GM12878 (cell line): Measurements from ENCODE around the gene ACTL8. TPM values are rescaled to one million over a fixed set of nuclear protein-coding genes. Genes with fewer than 3 reads are reported as not detected.
A peak's percentile ranks its signal among the peaks of the same experiment; 100 is the strongest.

ENCODE experiments used
- ATAC-seq: fragments of 200-7000 bp; cut with Tn5 transposase; 3 replicates; pipeline ENCODE4 v1.9.1; 2020; ENCODE audit warnings: mild to moderate bottlenecking, moderate library complexity
- BruUV-seq: library from RNA; stranded (reverse); fragments of 400-500 nt; replicated peaks from 2 replicates; lab custom pipeline; 2021; lab: Mats Ljungman, UMichigan
- CTCF ChIA-PET: fragments of 300-600 bp; sonication (Branson Sonifier 250); formaldehyde crosslinking; extraction: SDS; loops from one replicate; lab custom pipeline; 2021; ENCODE audit warnings: inconsistent platforms; lab: Yijun Ruan, JAX
- POLR2A ChIA-PET: fragments of 350-600 bp; formaldehyde crosslinking; extraction: SDS; loops from one replicate; lab custom pipeline; 2021; ENCODE audit warnings: inconsistent platforms; lab: Charles Lee
- RAD21 ChIA-PET: fragments of 300-600 bp; sonication (Branson Sonifier 250); formaldehyde crosslinking; loops from one replicate; lab custom pipeline; 2023; ENCODE audit warnings: antibody characterized with exemption; ENCODE audit not compliant: unreplicated experiment; lab: Charles Lee
- SMC1A ChIA-PET: fragments of 300-600 bp; sonication (Branson Sonifier 250); formaldehyde crosslinking; loops from one replicate; lab custom pipeline; 2023; ENCODE audit not compliant: unreplicated experiment, uncharacterized antibody; lab: Charles Lee
- DNase-seq: peaks from one replicate; pipeline ENCODE4 v3.0.0-alpha.2; 2011; ENCODE audit warnings: low read depth, low spot score
- FAIRE-seq: peaks from 3 replicates; lab custom pipeline; 2011; peaks lifted over from hg19 to GRCh38; lab: Jason Lieb, UNC
- H2AFZ ChIP-seq: 2 replicates; pipeline ENCODE4 v1.6.0; 2011; ENCODE audit warnings: low read depth, low read length, control low read depth; ENCODE audit not compliant: control insufficient read depth
- H3K27ac ChIP-seq: 2 replicates; pipeline ENCODE4 v1.5.1; 2011; ENCODE audit warnings: control low read depth; ENCODE audit not compliant: control insufficient read depth, insufficient read depth
- H3K27me3 ChIP-seq, 2 experiments: replicated peaks in 1 of 2; 2 replicates each; pipeline versions ENCODE4 v1.6.0 to v1.6.1; 2011; ENCODE audit warnings: low read length in 1 of 2; ENCODE audit not compliant: control insufficient read depth in 2 of 2, insufficient read depth in 2 of 2
- H3K36me3 ChIP-seq, 2 experiments: 2 replicates each; pipeline ENCODE4 v1.5.1; 2011; ENCODE audit warnings: low read length in 1 of 2; ENCODE audit not compliant: control insufficient read depth in 2 of 2, insufficient read depth in 2 of 2
- H3K4me1 ChIP-seq: 2 replicates; pipeline ENCODE4 v1.6.1; 2011; ENCODE audit warnings: mild to moderate bottlenecking, low read length, moderate library complexity, mixed read lengths; ENCODE audit not compliant: control insufficient read depth, insufficient read depth
- H3K4me2 ChIP-seq: 2 replicates; pipeline ENCODE4 v1.6.0; 2011; ENCODE audit warnings: control low read depth; ENCODE audit not compliant: control insufficient read depth, insufficient read depth
- H3K4me3 ChIP-seq: fragments of 200-600 bp; sonication (generic); 2 replicates; pipeline ENCODE4 v1.5.1; 2016
- H3K79me2 ChIP-seq: 2 replicates; pipeline ENCODE4 v1.6.0; 2011; ENCODE audit warnings: low read length; ENCODE audit not compliant: control insufficient read depth, insufficient read depth
- H3K9ac ChIP-seq: 2 replicates; pipeline ENCODE4 v1.8.0; 2011; ENCODE audit warnings: low read length, control low read depth, mixed read lengths; ENCODE audit not compliant: control insufficient read depth, insufficient read depth
- H3K9me3 ChIP-seq: replicated peaks from 3 replicates; pipeline ENCODE4 v1.5.1; 2011; ENCODE audit warnings: mild to moderate bottlenecking, low read length; ENCODE audit not compliant: control insufficient read depth, insufficient read depth
- H4K20me1 ChIP-seq: 2 replicates; pipeline ENCODE4 v1.6.0; 2011; ENCODE audit not compliant: control insufficient read depth, insufficient read depth
- ATF7 ChIP-seq: fragments of 450-650 bp; IDR thresholded peaks from 2 replicates; pipeline ENCODE4 v1.6.1; 2016; ENCODE audit warnings: low read depth, mild to moderate bottlenecking
- BHLHE40 ChIP-seq, 2 experiments: fragments of 450-650 bp in 1 of 2; IDR thresholded peaks; 2 replicates each; pipeline ENCODE4 v1.6.1; 2011 to 2017; ENCODE audit warnings: low read depth in 2 of 2, borderline replicate concordance in 1 of 2, improper control_type of control experiment in 1 of 2, low read length in 1 of 2, mild to moderate bottlenecking in 1 of 2
- BRCA1 ChIP-seq: IDR thresholded peaks from 2 replicates; pipeline ENCODE4 v1.6.1; 2011; ENCODE audit warnings: low read depth, low read length, improper control_type of control experiment
- CEBPB ChIP-seq, 2 experiments: fragments of 150-350 bp in 1 of 2; IDR thresholded peaks; 2 replicates each; pipeline ENCODE4 v1.6.1; 2012 to 2014; ENCODE audit warnings: low read depth in 2 of 2, low read length in 2 of 2, borderline replicate concordance in 1 of 2, inconsistent platforms in 1 of 2
- E4F1 ChIP-seq: fragments of 450-650 bp; IDR thresholded peaks from 2 replicates; pipeline ENCODE4 v1.6.1; 2018; ENCODE audit warnings: borderline replicate concordance, mild to moderate bottlenecking; ENCODE audit not compliant: partially characterized antibody
- ETV6 ChIP-seq, 2 experiments: fragments of 450-650 bp in 1 of 2; IDR thresholded peaks in 1 of 2; conservative IDR thresholded peaks in 1 of 2; 2 replicates each; pipeline ENCODE4 v1.6.1; 2014; ENCODE audit warnings: antibody characterized with exemption in 1 of 2, borderline replicate concordance in 1 of 2, low read depth in 1 of 2, mild to moderate bottlenecking in 1 of 2, moderate library complexity in 1 of 2
- EZH2 ChIP-seq: IDR thresholded peaks from 2 replicates; pipeline ENCODE4 v1.6.1; 2012; ENCODE audit warnings: low read depth, mild to moderate bottlenecking, control low read depth, inconsistent platforms, low read length, borderline replicate concordance; ENCODE audit not compliant: control insufficient read depth
- NFYB ChIP-seq: IDR thresholded peaks from 2 replicates; pipeline ENCODE4 v1.6.1; 2011; ENCODE audit warnings: low read depth, mild to moderate bottlenecking, low read length, improper control_type of control experiment, moderate library complexity; ENCODE audit not compliant: insufficient read depth
- PAX5 ChIP-seq: IDR thresholded peaks from 2 replicates; pipeline ENCODE4 v1.6.1; 2011; ENCODE audit warnings: low read depth, low read length, borderline replicate concordance
- RELA ChIP-seq: fragments of 450-650 bp; IDR thresholded peaks from 2 replicates; pipeline ENCODE4 v1.8.0; 2014; ENCODE audit warnings: borderline replicate concordance; ENCODE audit not compliant: partially characterized antibody
- SKIL ChIP-seq: fragments of 450-650 bp; IDR thresholded peaks from 2 replicates; pipeline ENCODE4 v1.6.1; 2017; ENCODE audit warnings: mild to moderate bottlenecking, low read depth, inconsistent platforms; ENCODE audit not compliant: poor library complexity, severe bottlenecking
- SMAD5 ChIP-seq: IDR thresholded peaks from 2 replicates; pipeline ENCODE4 v1.6.1; 2016; ENCODE audit warnings: antibody characterized with exemption, low read depth
- SUZ12 ChIP-seq: fragments of 200-600 bp; sonication (generic); IDR thresholded peaks from one replicate; pipeline ENCODE4 v1.6.1; 2018; ENCODE audit warnings: antibody characterized with exemption, mild to moderate bottlenecking; ENCODE audit not compliant: unreplicated experiment
- ZNF217 ChIP-seq: fragments of 450-650 bp; IDR thresholded peaks from 2 replicates; pipeline ENCODE4 v1.6.1; 2017; ENCODE audit warnings: antibody characterized with exemption, mild to moderate bottlenecking
- WGBS: methylation state at CpG from one replicate; pipeline ENCODE4 v1.1.6; 2016; ENCODE audit warnings: low lambda C conversion rate; ENCODE audit not compliant: insufficient replicate concordance, insufficient coverage; ENCODE audit errors: missing lambda C conversion rate; 5-methylcytosine and 5-hydroxymethylcytosine counted together
- in situ Hi-C: fragments of 300-500 bp; cut with MboI; formaldehyde crosslinking; loops from 9 replicates; pipeline ENCODE4 v1.14.3; 2018; ENCODE audit warnings: mixed read lengths
- intact Hi-C: fragments of 100-400 bp; cut with micrococcal nuclease; formaldehyde crosslinking; loops from one replicate; pipeline ENCODE4 v1.14.2; 2022; ENCODE audit not compliant: unreplicated experiment
- polyA plus RNA-seq, 11 experiments: library from polyadenylated mRNA; depleted of rRNA in 4 of 11; unstranded in 6 of 11; stranded (reverse) in 5 of 11; fragments of >200 nt; fragmentation: Nextera tagmentation in 4 of 11; fragmentation: Illumina TruSeq in 1 of 11; extraction: Ambion mirVana in 4 of 11; extraction: Trizol in 1 of 11; gene quantifications; 1 replicate in 1 of 11; 2 replicates in 10 of 11; pipeline versions ENCODE4 v1.2.1 to v1.2.3, GENCODE V29; 2011 to 2016; ENCODE audit warnings: inconsistent platforms in 2 of 11, missing spikeins in 2 of 11, low read depth in 1 of 11
- total RNA-seq, 4 experiments: library from RNA; depleted of rRNA in 3 of 4; stranded (reverse); fragments of >200 nt in 3 of 4; fragmentation: Illumina TruSeq in 1 of 4; extraction: Trizol in 1 of 4; gene quantifications; 2 replicates each; pipeline versions ENCODE4 v1.2.1 to v1.2.3, GENCODE V29; 2013 to 2021

Gene ACTL8
- total and polyA plus RNA-seq, 10 of the 15 experiments (the other 5 are each of a cell fraction or from before 2014, with no cell fraction given) = 0.05 to 0.27 TPM; not detected in 8

GRCh38 chr1:17759114-17759513 lies 4.0 kb downstream of the ACTL8 start (continued):
- TF ChIP-seq BHLHE40 (IDR thresholded peaks at IDR 0.05; ENCODE audit: borderline replicate concordance in 1 of 2, low read depth in 2 of 2, low read length in 1 of 2) (peak; percentile 17 to 56; a peak in 1 of 4 replicates), CEBPB (IDR thresholded peaks at IDR 0.05; ENCODE audit: borderline replicate concordance in 1 of 2, low read depth in 2 of 2, low read length in 2 of 2) (no peak), ZNF217 (no peak), ATF7 (no peak), PAX5 (no peak)

GRCh38 chr1:17762313-17762712 lies 7.2 kb downstream of the ACTL8 start:
- H3K4me2 ChIP-seq = no peak overlapping the region
- no peaks in the 10 kb centered on the region for H3K36me3 ChIP-seq
- H3K9ac ChIP-seq = no peak overlapping the region
- no peaks in the 10 kb centered on the region for H3K4me1 ChIP-seq
- H3K79me2 ChIP-seq = no peaks in the 10 kb centered on the region
- SMC1A ChIA-PET = no interaction called here
- intact Hi-C loops = no loop called here
- H3K27ac ChIP-seq = no peak overlapping the region
- no peaks in the 10 kb centered on the region; a peak in 1 of 4 replicates for H3K27me3 ChIP-seq
- RAD21 ChIA-PET = no interaction called here
- no peak for ATAC-seq
- TF ChIP-seq SMAD5 = no peak
- TF ChIP-seq BRCA1 = no peak
- no peak for TF ChIP-seq E4F1
- no peak for TF ChIP-seq SKIL
- no peak for TF ChIP-seq NFYB
- no peak for TF ChIP-seq CEBPB (IDR thresholded peaks at IDR 0.05; ENCODE audit: borderline replicate concordance in 1 of 2, low read depth in 2 of 2, low read length in 2 of 2)
- TF ChIP-seq EZH2 = no peak
- TF ChIP-seq SUZ12 = no peak
- no peak for TF ChIP-seq RELA
- TF ChIP-seq BHLHE40 (IDR thresholded peaks at IDR 0.05; ENCODE audit: borderline replicate concordance in 1 of 2, low read depth in 2 of 2, low read length in 1 of 2) = no peak
- no peak for TF ChIP-seq ETV6 (conservative IDR thresholded peaks at IDR 0.05 in 1 of 2, IDR thresholded peaks at IDR 0.05 in 1 of 2; ENCODE audit: borderline replicate concordance in 1 of 2, low read depth in 1 of 2)
- TF ChIP-seq, all 136 proteins: peak for 0
- WGBS = 24% methylated on average over 11 of the region's 11 CpGs
- H2AFZ ChIP-seq = no peak overlapping the region
- H3K4me3 ChIP-seq = no peak overlapping the region
- POLR2A ChIA-PET = no interaction called here
- H4K20me1 ChIP-seq = no peaks in the 10 kb centered on the region
- FAIRE-seq = no peak
- no peak for DNase-seq
- BruUV-seq = no TSS peak
- peaks cover 7% of the 10 kb centered on the region; the same call in 2 of the 3 replicates for H3K9me3 ChIP-seq
- CTCF ChIA-PET = no interaction called here
- in situ Hi-C loops = no loop called here
